Motor neuron (in vitro differentiated cells): ENCODE data around the gene SLCO4A1. TPM values are rescaled to one million over a fixed set of nuclear protein-coding genes. Genes with fewer than 3 reads are reported as not detected.

Experiments
- ATAC-seq, 8 experiments: fragments of 200-7000 bp; cut with Tn5 transposase; replicated peaks in 6 of 8; 2 replicates each; pipeline ENCODE4 v1.8.0; 2021; ENCODE audit warnings: mild to moderate bottlenecking in 8 of 8, moderate library complexity in 8 of 8
- H3K27ac ChIP-seq, 2 donors: fragments of 250-450 bp; sonication (Bioruptor Pico); 2 replicates each; pipeline ENCODE4 v1.9.0; 2021; ENCODE audit warnings: antibody characterized with exemption in 2 of 2, mild to moderate bottlenecking in 2 of 2, moderate library complexity in 1 of 2
- H3K4me1 ChIP-seq, 2 donors: fragments of 250-450 bp; sonication (Bioruptor Pico); replicated peaks in 1 of 2; 2 replicates each; pipeline ENCODE4 v1.6.1; 2021; ENCODE audit warnings: antibody characterized with exemption in 2 of 2, mild to moderate bottlenecking in 2 of 2, moderate library complexity in 1 of 2
- H3K4me3 ChIP-seq, 5 donors: fragments of 250-450 bp; sonication (Bioruptor Pico); 2 replicates each; pipeline ENCODE4 v1.9.0; 2021; ENCODE audit warnings: antibody characterized with exemption in 5 of 5, mild to moderate bottlenecking in 5 of 5, moderate library complexity in 4 of 5
- WGBS, 10 experiments: fragments of 450-650 bp; shearing (Covaris generic); methylation state at CpG; one replicate each; pipeline ENCODE4 v1.0.0; 2022; 5-methylcytosine and 5-hydroxymethylcytosine counted together
- in situ Hi-C, 9 experiments: fragments of 400-800 bp; cut with MboI; loops; one replicate each; pipeline ENCODE4 v1.15.0; 2021; ENCODE audit warnings: low sequenced_read_pairs in 9 of 9, low pct_unique_long_range_greater_than_20kb in 2 of 9; ENCODE audit not compliant: unreplicated experiment in 9 of 9
- total RNA-seq, 8 experiments: library from RNA; unstranded; fragments of 300-600 nt; gene quantifications; 2 replicates each; pipeline versions ENCODE4 v1.2.3 to v1.2.4, GENCODE V29; 2022

SLCO4A1 gene
- total RNA-seq, 8 experiments from 2014 or later: 1.0 to 14.2 (median 3.2) TPM

GRCh38 chr20:62709537-62709905, 67.2 kb downstream of the SLCO4A1 start:
- in situ Hi-C loops: no loop called here
- 84 to 95% (median 86%) methylated on average over 4 to 22 of the region's 30 CpGs; no CpG with 5 or more reads in 7 of the 10 experiments for WGBS, 10 experiments
- ATAC-seq: no peak
- Histone ChIP-seq H3K4me1 (peaks cover 10 to 14% of the 10 kb centered on the region in 2 donors), H3K4me3 (no peak overlapping the region), H3K27ac (no peak overlapping the region)

GRCh38 chr20:62710221-62710885, 68.0 kb downstream of the SLCO4A1 start:
- Histone ChIP-seq H3K27ac (no peak overlapping the region), H3K4me1 (peaks cover 10 to 11% of the 10 kb centered on the region in 2 donors), H3K4me3 (no peak overlapping the region)
- in situ Hi-C loops: no loop called here
- WGBS, 10 experiments: 50 to 100% (median 88%) methylated on average over 1 to 9 of the region's 20 CpGs; no CpG with 5 or more reads in 4 of the 10 experiments
- ATAC-seq: no peak

- in situ Hi-C loops: no loop called here
- Histone ChIP-seq H3K4me3 (no peak overlapping the region), H3K27ac (no peak overlapping the region), H3K4me1 (peaks cover 11 to 14% of the 10 kb centered on the region in 2 donors)
- peak in 2 of 8 experiments; percentile 10 to 14 for ATAC-seq
- 0 to 63% (median 20%) methylated on average over 1 to 3 of the region's 23 CpGs; no CpG with 5 or more reads in 7 of the 10 experiments for WGBS, 10 experiments
These were observed 68.8 kb downstream of the SLCO4A1 start for GRCh38 chr20:62710886-62711702.

- ATAC-seq: no peak
- 0 to 91% (median 51%) methylated on average over 1 to 9 of the region's 23 CpGs; no CpG with 5 or more reads in 5 of the 10 experiments for WGBS, 10 experiments
- Histone ChIP-seq H3K27ac (no peak overlapping the region), H3K4me1 (peaks cover 16% of the 10 kb centered on the region in 2 donors), H3K4me3 (no peak overlapping the region)
- in situ Hi-C loops: no loop called here
These were observed 69.4 kb downstream of the SLCO4A1 start for GRCh38 chr20:62711703-62712101.

- Histone ChIP-seq H3K27ac (no peak overlapping the region), H3K4me3 (no peak overlapping the region), H3K4me1 (peaks cover 14% of the 10 kb centered on the region in 2 donors)
- whole genome bisulfite sequencing, 10 experiments: 57 to 100% (median 70%) methylated on average over 1 to 4 of the region's 8 CpGs; no CpG with 5 or more reads in 6 of the 10 experiments
- ATAC-seq: no peak
- in situ Hi-C loops: no loop called here
These were observed 70.3 kb downstream of the SLCO4A1 start for GRCh38 chr20:62712606-62713005.

GRCh38 chr20:62714006-62714405, 71.7 kb downstream of the SLCO4A1 start:
- ATAC-seq: no peak
- in situ Hi-C loops: no loop called here
- 80 to 100% (median 96%) methylated on average over 1 to 7 of the region's 10 CpGs; no CpG with 5 or more reads in 2 of the 10 experiments for WGBS, 10 experiments
- Histone ChIP-seq H3K4me3 (no peak overlapping the region), H3K4me1 (peaks cover 12 to 16% of the 10 kb centered on the region in 2 donors), H3K27ac (no peak overlapping the region)

- 44 to 100% (median 93%) methylated on average over 1 to 6 of the region's 6 CpGs for WGBS, 10 experiments
These were observed 72.5 kb downstream of the SLCO4A1 start for GRCh38 chr20:62714799-62715198.

DNA sequence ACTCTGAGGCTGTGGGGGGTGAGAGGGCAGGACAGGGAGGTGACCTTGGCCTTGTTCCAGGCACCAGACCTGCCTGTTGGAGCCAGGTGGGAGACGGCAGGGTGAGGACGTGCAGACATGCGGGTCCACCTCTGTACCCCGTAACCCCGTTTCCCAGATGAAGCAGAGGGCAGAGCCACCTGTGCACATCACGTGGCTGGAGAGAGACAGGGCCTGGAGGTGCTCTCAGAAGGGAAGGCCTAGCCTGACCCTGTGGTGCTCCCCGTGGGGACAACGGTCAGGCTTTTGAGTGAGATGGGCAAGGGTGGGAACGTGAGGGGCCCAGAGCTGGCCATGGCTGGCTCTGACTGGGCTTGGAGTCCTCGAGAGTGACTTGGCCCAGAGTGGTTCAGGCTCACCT, 72.9 kb downstream of the SLCO4A1 start:
- in situ Hi-C loops: no loop called here
- WGBS, 10 experiments: 100% methylated on average over 1 of the region's 10 CpGs; no CpG with 5 or more reads in 8 of the 10 experiments
- Histone ChIP-seq H3K4me1 (peaks cover 12 to 16% of the 10 kb centered on the region in 2 donors), H3K4me3 (no peak overlapping the region), H3K27ac (no peak overlapping the region)
- no peak for ATAC-seq

More at GRCh38 chr20:62714799-62715198, 72.5 kb downstream of the SLCO4A1 start:
- Histone ChIP-seq H3K27ac (no peak overlapping the region), H3K4me1 (peaks cover 12 to 16% of the 10 kb centered on the region in 2 donors), H3K4me3 (no peak overlapping the region)
- in situ Hi-C loops: no loop called here
- no peak for ATAC-seq

- WGBS, 10 experiments: 28 to 100% (median 70%) methylated on average over 1 to 13 of the region's 30 CpGs; no CpG with 5 or more reads in 3 of the 10 experiments
- in situ Hi-C loops: no loop called here
- ATAC-seq: peak in 4 of 8 experiments; percentile 30 to 59 (median 38)
- no peak overlapping the region for H3K27ac ChIP-seq
- peaks cover 12 to 16% of the 10 kb centered on the region in 2 donors for H3K4me1 ChIP-seq
- no peak overlapping the region for H3K4me3 ChIP-seq
These were observed 74.1 kb downstream of the SLCO4A1 start for GRCh38 chr20:62716198-62716940.

GRCh38 chr20:62716941-62717310, 74.6 kb downstream of the SLCO4A1 start:
- 82 to 100% methylated on average over 1 to 2 of the region's 11 CpGs; no CpG with 5 or more reads in 8 of the 10 experiments for WGBS, 10 experiments
- ATAC-seq: peak in 2 of 8 experiments; percentile 4 to 21
- in situ Hi-C loops: no loop called here
- Histone ChIP-seq H3K4me3 (no peak overlapping the region), H3K27ac (no peak overlapping the region), H3K4me1 (peaks cover 12% of the 10 kb centered on the region in 2 donors)

GRCh38 chr20:62717933-62718332, 75.6 kb downstream of the SLCO4A1 start:
- in situ Hi-C loops: no loop called here
- H3K4me1 ChIP-seq: peaks cover 9 to 18% of the 10 kb centered on the region in 2 donors
- peak in 6 of 8 experiments; percentile 31 to 74 (median 46) for ATAC-seq
- H3K4me3 ChIP-seq: no peak overlapping the region
- 28 to 94% (median 80%) methylated on average over 1 to 6 of the region's 18 CpGs; no CpG with 5 or more reads in 6 of the 10 experiments for WGBS, 10 experiments
- no peak overlapping the region for H3K27ac ChIP-seq

- in situ Hi-C loops: no loop called here
- WGBS, 10 experiments: 0 to 100% (median 69%) methylated on average over 1 to 8 of the region's 12 CpGs; no CpG with 5 or more reads in 1 of the 10 experiments
- ATAC-seq: peak in 1 of 8 experiments; percentile 77
- H3K4me3 ChIP-seq: no peak overlapping the region
- peaks cover 15 to 24% of the 10 kb centered on the region in 2 donors for H3K4me1 ChIP-seq
- no peak overlapping the region for H3K27ac ChIP-seq
These were observed 76.2 kb downstream of the SLCO4A1 start for GRCh38 chr20:62718546-62718945.
